ENCODE data around the gene KIF6. TPM values are rescaled to one million over a fixed set of nuclear protein-coding genes. Genes with fewer than 3 reads are reported as not detected.

KIF6 gene
- total RNA-seq, 2 experiments from 2014 or later, result not detected

GRCh38 chr6:39375405-39375804 lies 349.8 kb downstream of the KIF6 start:
- H3K4me3 ChIP-seq (ENCODE audit: low read length), result no peak overlapping the region
- no peak for ATAC-seq (ENCODE audit: poor library complexity)
- no peak for TF ChIP-seq CTCF (IDR thresholded peaks at IDR 0.05)

GRCh38 chr6:39370390-39370789 lies 354.8 kb downstream of the KIF6 start:
- Mint-ChIP-seq H3K36me3 (ENCODE audit: low read depth) (no peaks in the 10 kb centered on the region), H3K27ac (no peak overlapping the region), H3K4me3 (no peak overlapping the region), H3K27me3 (peaks cover 17% of the 10 kb centered on the region), H3K9me3 (no peaks in the 10 kb centered on the region), H3K4me1 (ENCODE audit: low read depth) (no peaks in the 10 kb centered on the region)
- intact Hi-C loops (cut with DNase I, micrococcal nuclease), result no loop called here
- ATAC-seq (ENCODE audit: poor library complexity), result no peak
- Histone ChIP-seq H3K4me1 (ENCODE audit: insufficient read depth, low read length) (no peaks in the 10 kb centered on the region), H3K9me3 (ENCODE audit: control insufficient read depth in 1 of 2, insufficient read depth in 1 of 2, low read length in 2 of 2) (no peaks in the 10 kb centered on the region), H3K4me3 (ENCODE audit: low read length) (no peak overlapping the region), H3K27ac (ENCODE audit: low read depth in 1 of 2, low read length in 2 of 2) (no peak overlapping the region), H3K27me3 (ENCODE audit: control insufficient read depth in 1 of 2, insufficient read depth in 2 of 2, low read length in 2 of 2) (peaks cover 0 to 2% of the 10 kb centered on the region in 2 experiments), H3K36me3 (ENCODE audit: insufficient read depth, low read length) (no peaks in the 10 kb centered on the region)
- CTCF ChIA-PET, result no interaction called here
- no peak for TF ChIP-seq CTCF (IDR thresholded peaks at IDR 0.05)
- POLR2A ChIA-PET, result no interaction called here
- DNase-seq, result no peak

More at GRCh38 chr6:39375405-39375804, 349.8 kb downstream of the KIF6 start:
- Mint-ChIP-seq H3K27ac (no peak overlapping the region), H3K27me3 (peaks cover 5% of the 10 kb centered on the region), H3K9me3 (no peaks in the 10 kb centered on the region), H3K4me3 (no peak overlapping the region), H3K4me1 (ENCODE audit: low read depth) (no peaks in the 10 kb centered on the region), H3K36me3 (ENCODE audit: low read depth) (no peaks in the 10 kb centered on the region)
- Histone ChIP-seq H3K27ac (ENCODE audit: low read depth in 1 of 2, low read length in 2 of 2) (no peak overlapping the region), H3K36me3 (ENCODE audit: insufficient read depth, low read length) (no peaks in the 10 kb centered on the region), H3K9me3 (ENCODE audit: control insufficient read depth in 1 of 2, insufficient read depth in 1 of 2, low read length in 2 of 2) (no peaks in the 10 kb centered on the region), H3K27me3 (ENCODE audit: control insufficient read depth in 1 of 2, insufficient read depth in 2 of 2, low read length in 2 of 2) (peaks cover 0 to 3% of the 10 kb centered on the region in 2 experiments), H3K4me1 (ENCODE audit: insufficient read depth, low read length) (no peaks in the 10 kb centered on the region)
- no peak for DNase-seq
- ChIA-PET POLR2A (no interaction called here), CTCF (interaction anchor here (1.2 kb wide), 1 partner anchor 13 kb away, joined by 3 read pairs; no protein-coding TSS in a partner anchor)
- intact Hi-C loops (cut with DNase I, micrococcal nuclease), result no loop called here

- H3K27me3 Mint-ChIP-seq, result peaks cover 17% of the 10 kb centered on the region
- H3K4me3 Mint-ChIP-seq, result no peak overlapping the region
- ChIA-PET POLR2A (no interaction called here), CTCF (no interaction called here)
- no peak for DNase-seq
- no peaks in the 10 kb centered on the region for H3K9me3 Mint-ChIP-seq
- no peaks in the 10 kb centered on the region for H3K36me3 Mint-ChIP-seq (ENCODE audit: low read depth)
- H3K27ac ChIP-seq (ENCODE audit: low read depth in 1 of 2, low read length in 2 of 2), result no peak overlapping the region
- ATAC-seq (ENCODE audit: poor library complexity), result no peak
- no peaks in the 10 kb centered on the region for H3K4me1 Mint-ChIP-seq (ENCODE audit: low read depth)
- H3K27ac Mint-ChIP-seq, result no peak overlapping the region
- no peaks in the 10 kb centered on the region for H3K9me3 ChIP-seq (ENCODE audit: control insufficient read depth in 1 of 2, insufficient read depth in 1 of 2, low read length in 2 of 2)
- TF ChIP-seq CTCF (IDR thresholded peaks at IDR 0.05), result no peak
- no peak overlapping the region for H3K4me3 ChIP-seq (ENCODE audit: low read length)
- H3K27me3 ChIP-seq (ENCODE audit: control insufficient read depth in 1 of 2, insufficient read depth in 2 of 2, low read length in 2 of 2), result peaks cover 0 to 2% of the 10 kb centered on the region in 2 experiments
- H3K4me1 ChIP-seq (ENCODE audit: insufficient read depth, low read length), result no peaks in the 10 kb centered on the region
- no peaks in the 10 kb centered on the region for H3K36me3 ChIP-seq (ENCODE audit: insufficient read depth, low read length)
- intact Hi-C loops (cut with DNase I, micrococcal nuclease), result no loop called here
Measured at GRCh38 chr6:39369987-39370386, 355.2 kb downstream of the KIF6 start.
